HG03135 (cell line): ENCODE data around the gene AHCYL2.
"Not testable (repeated sequence)": the region's sequence is repeated elsewhere in the genome, so short reads cannot be mapped to it uniquely, and the experiment has no call there.

Source experiments
- ATAC-seq: cut with Tn5 transposase; IDR thresholded peaks from one replicate; pipeline ENCODE4 v1.9.1; 2021; ENCODE audit warnings: mild to moderate bottlenecking, moderate library complexity; ENCODE audit not compliant: unreplicated experiment

The AHCYL2 gene

DNA sequence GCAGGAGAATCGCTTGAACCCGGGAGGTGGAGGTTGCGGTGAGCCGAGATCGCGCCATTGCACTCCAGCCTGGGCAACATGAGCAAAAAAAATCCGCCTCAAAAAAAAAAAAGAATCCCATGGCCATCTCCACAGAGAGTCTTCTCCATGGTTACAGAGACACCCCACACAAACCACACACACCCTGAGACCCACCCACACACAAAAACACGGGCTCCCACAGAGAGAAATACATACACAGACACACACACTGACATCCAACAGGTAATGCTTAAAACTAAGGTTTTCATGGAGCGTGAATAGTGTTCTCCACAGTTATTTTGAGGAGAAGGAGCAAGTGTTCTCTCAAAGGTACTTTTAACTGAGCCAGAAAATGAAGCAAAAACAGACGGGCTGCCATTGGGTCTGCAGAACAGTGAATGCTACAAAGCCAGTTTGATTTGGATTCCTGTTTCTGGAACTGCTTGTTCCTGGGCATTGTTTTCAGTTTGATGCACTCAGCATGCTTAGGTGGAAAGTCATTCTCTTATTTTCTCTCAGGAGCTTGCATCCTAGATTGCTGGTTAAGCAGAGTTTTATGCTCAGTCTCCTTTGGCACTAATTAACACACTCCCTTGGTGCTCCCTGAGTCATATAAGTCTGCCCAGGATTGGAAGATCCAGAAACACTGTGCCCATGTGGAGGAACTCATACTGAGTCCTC is 15.4 kb downstream of the AHCYL2 start:
- no peak for ATAC-seq

DNA sequence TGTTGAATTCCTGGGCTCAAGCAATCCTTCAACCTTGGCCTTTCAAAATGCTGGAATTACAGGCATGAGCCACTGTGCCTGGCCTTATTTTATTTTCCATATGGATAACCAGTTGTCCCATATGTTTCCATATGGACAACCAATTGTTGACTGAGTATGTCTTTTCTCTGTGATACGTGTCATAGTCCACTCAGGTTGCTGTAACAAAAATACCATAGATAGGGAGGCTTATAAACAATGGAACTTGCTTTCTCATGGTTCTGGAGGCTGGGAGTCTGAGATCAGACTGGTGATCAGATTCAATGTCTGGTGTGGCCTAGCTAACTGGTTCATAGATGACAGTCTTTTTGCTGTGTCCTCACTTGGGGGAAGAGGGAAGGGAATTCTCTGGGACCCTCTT is 19.4 kb downstream of the AHCYL2 start:
- ATAC-seq = no peak

DNA sequence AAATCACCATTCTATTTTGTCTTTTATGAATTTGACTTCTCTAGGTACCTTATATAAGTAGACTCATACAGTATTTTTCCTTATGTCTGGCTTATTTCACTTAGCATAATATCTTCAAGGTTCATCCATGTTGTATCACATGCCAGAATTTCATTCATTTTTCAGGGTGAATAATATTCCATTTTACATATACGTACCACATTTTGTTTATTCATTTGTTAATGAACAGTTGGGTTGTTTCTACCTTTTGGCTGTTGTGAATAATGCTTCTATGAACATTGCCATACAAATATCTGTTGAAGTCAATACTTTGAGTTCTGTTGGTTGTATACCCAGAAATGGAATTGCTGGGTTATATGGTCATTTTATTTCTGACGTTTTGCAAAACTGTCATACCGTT is 20.7 kb downstream of the AHCYL2 start:
- no peak for ATAC-seq

DNA sequence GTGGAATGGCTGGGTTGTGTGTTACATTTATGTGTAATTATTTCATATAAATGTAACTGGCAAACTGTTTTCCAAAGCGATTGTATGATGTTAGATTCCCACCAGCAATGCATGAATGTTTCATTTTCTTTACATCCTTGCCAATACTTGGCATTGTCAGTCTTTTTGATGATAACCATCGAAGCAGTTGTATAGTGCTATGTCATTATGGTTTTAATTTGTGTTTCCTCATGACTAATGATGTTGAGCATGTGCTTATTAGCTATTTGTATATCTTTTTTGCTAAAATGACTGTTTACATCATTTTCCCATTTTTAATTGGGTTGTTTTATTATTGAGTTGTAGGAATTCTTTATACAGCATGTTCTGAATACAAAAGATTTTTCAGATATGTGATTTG is 22.3 kb downstream of the AHCYL2 start:
- no peak for ATAC-seq

DNA sequence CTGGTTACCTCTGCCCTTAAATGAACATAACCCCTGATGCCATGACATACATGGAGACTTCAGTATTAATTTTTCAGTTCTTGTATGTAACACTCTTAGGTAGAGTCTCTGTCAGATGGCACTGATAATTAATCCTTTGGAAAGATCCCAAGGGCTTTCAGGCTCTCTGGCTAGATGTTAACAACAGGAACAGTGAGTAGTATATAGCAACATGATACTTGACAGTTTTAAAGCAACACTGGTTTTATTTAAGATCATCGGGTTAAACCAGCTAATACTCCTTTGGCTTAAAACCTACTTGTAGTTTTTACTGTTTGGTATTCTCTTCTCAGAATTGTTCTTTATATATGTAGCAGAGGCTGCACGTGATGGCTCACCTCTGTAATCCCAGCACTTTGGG is 27.3 kb downstream of the AHCYL2 start:
- ATAC-seq = no peak

DNA sequence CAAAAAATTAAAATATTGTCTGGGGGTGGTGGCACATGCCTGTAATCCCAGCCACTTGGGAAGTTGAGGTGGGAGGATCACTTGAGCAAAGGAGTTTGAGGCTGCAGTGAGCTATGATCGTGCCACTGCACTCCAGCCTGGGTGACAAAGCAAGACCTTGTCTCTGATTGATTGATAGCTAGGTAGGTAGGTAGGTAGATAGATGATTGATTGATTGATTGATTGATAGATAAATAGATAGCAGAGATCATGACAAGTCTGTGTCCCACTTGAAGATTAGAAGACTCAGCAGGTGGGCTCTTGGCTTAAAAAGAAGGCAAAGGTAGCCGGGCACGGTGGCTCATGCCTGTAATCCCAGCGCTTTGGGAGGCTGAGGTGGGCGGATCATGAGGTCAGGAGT is 27.8 kb downstream of the AHCYL2 start:
- not testable (repeated sequence) for ATAC-seq

DNA sequence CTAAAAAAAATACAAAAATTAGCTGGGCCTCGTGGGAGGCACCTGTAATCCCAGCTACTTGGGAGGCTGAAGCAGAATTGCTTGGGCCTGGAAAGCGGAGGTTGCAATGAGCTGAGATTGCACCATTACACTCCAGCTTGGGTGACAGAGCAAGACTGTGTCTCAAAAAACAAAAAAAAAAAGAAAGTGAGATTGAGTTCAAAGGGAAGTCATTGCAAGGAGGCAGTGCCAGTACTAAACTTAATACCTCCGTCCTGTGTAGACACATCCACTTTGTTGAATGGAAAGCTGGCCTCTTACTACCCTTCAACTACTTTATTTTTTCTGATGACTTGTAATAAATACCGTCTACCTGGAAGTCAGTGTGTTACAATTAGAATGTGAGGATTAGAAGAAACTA is 31.0 kb downstream of the AHCYL2 start:
- ATAC-seq = no peak

DNA sequence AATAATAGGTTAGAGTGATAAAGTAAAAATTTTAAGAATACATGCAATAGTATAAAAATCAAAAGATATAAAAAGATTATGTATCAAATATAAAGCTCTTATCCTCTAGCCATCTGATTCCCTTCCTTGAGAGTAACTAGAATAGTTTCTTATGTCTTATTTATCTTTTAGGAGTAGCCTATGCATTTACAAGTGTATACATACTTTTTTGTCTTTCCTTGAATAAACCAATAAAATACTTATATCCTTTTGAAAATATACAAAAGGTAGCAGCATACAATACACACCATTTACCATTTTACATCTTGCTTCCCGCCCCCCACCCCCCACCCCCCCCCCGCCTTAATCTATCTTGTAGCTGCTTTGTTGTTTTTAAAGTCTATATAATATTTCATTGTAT is 31.4 kb downstream of the AHCYL2 start:
- no peak for ATAC-seq

DNA sequence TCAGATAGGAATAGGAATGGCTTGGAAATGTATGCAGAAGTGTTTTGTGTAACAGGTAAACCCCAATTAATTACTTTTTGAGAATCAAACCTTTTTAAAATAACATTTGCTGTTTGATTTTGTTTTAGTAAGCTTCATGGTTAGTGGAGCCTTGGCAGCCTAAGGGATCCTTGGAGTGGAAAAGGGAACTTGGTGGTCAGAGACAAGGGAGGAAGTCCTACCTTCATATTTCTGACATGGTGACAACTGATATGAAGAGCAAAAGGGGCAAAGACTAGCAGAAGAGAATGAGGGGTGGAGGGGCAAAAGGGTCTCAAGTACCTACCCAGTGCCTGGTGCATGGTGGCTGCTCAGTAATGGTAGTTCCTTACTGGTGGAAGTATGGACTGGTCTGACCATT is 32.3 kb downstream of the AHCYL2 start:
- no peak for ATAC-seq

DNA sequence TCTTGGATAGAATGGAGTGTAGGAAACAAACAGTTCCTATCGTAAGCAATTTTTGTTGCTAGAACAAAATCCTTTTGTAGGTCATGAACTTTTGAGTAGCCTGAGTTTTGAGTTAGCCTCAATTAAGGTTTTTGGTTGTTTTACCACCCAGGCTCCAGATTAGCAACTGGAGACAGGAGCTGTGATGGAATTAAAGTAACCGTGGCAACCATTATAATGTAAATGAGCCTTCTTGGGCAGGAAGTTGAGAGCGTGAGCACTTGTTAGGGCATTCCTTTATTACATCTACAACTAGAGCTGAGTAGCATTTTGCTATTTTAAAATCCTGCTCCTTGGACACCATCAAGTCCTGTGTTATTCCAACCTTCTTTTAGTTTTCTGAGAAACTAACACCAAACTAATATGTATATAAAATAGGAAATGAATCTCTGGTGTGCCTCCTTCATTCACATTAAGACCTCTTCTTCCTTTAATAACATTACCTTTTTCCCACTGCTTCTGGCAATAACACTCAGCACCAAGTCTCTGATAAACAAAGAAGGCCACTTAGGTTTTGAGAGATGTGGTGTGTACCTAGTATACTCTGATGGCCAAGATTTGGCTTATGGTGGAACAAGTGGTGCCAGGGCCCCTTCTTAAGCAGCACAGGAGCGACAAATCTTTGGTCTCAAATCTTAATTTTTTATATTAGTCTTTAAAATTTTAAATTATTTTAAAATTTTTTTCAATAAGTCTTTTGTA is 34.0 kb downstream of the AHCYL2 start:
- no peak for ATAC-seq

DNA sequence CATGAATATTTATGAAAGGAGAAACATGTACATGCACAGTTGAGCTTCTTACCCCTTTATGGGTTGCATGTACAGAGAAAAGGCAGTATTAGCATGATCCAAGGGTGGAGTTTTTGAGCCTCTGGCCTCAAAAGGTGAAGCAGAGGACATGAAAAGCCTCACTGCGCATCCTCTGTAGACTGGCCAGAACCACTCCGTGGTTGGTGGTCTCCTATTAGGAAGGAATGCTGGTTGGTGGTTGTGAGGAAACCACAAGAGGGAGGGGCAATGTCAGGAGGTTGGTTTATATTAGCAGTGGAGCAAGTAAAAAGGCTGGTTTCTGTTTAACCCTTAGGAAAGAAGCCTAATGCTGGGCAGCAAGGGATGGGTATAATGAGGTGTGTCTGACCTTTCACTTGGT is 37.5 kb downstream of the AHCYL2 start:
- no peak for ATAC-seq

DNA sequence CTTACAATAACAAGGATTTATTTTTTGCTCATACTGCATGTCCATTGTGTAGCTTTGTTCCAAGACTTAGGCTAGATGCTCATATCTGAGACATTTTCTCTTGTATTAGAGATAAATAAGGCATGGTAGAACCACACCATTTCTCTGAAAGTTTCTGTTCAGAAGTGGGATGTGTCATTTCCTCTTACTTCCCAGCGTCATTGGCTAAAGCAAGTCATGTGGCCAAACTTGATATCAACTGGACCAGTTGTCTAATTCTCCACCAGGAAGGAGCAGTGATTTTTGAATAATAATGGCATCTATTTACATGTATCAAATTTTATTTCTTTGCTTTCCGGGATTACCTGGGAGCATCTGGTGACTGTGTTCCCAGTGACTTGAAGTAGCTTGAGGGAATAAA is 38.3 kb downstream of the AHCYL2 start:
- no peak for ATAC-seq

DNA sequence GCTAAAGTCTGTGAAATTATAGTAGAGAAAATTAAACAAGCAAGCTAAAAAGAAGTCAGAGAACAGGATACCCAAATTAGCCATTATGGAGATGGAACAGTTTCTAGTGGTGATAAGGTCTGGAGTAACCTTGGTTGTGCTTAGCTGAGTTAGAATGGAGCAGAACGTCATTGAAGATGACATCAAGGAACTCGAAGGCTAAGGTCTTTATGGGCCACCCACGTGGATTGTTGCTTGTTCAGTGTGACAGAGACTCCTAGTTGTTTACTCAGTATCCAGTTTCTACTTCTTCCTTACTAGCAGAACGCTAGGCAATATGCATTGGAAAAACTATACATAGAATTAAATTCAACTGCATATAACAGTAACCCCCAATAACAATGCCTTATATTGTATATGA is 39.7 kb downstream of the AHCYL2 start:
- no peak for ATAC-seq

DNA sequence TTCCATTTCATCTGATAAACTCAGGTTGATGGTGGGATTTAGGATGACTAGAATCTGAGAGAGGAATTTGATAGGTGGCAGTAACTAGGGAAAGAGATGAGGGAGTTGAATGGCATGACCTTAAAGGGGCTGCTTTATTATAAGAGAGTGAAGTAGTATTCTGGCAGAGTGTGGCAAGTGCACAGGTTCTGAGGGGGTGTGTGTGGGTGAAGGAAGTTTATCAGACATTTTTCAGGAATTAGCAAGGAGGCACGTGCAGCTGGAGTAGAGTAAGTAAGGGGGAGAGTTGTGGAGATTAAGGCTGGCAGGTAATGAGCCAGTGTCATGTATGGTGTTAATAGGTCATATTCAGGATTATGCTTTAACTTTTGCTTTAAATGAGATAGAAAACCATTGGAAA is 40.5 kb downstream of the AHCYL2 start:
- no peak for ATAC-seq

DNA sequence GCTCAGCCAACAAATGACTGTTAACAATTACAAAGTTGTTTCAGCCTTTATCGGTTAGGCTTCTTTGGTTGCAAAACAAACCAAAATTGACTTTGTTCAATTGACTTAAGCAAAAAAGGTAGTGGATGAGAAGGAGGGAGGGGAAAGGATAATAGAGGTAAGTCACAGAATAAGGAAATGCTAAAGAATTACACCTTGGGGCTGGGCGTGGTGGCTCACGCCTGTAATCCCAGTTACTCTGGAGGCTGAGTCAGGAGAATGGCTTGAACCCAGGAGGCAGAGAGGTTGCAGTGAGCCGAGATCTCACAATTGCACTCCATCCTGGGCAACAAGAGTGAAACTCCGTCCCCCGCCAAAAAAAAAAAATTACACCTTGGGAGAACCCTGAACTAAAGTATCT is 41.4 kb downstream of the AHCYL2 start:
- ATAC-seq = no peak

DNA sequence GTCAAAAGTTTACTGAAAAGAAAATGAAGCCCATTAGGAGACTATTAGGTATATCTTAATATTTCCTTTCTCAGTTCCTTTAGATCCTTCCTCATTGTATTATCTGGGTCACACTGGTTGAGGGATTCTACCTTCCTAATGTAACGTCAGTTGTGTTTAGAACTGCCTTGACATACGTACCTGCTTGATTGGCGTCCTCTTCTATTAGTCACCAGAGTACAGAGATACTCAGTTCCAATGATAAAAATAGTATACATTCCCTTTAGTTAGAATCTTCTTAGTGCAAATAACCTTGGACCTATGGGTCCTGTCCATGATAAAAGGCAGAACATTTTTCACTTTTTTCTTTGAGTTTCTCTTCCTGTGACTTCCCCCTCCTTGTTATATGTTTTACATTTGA is 45.2 kb downstream of the AHCYL2 start:
- no peak for ATAC-seq

DNA sequence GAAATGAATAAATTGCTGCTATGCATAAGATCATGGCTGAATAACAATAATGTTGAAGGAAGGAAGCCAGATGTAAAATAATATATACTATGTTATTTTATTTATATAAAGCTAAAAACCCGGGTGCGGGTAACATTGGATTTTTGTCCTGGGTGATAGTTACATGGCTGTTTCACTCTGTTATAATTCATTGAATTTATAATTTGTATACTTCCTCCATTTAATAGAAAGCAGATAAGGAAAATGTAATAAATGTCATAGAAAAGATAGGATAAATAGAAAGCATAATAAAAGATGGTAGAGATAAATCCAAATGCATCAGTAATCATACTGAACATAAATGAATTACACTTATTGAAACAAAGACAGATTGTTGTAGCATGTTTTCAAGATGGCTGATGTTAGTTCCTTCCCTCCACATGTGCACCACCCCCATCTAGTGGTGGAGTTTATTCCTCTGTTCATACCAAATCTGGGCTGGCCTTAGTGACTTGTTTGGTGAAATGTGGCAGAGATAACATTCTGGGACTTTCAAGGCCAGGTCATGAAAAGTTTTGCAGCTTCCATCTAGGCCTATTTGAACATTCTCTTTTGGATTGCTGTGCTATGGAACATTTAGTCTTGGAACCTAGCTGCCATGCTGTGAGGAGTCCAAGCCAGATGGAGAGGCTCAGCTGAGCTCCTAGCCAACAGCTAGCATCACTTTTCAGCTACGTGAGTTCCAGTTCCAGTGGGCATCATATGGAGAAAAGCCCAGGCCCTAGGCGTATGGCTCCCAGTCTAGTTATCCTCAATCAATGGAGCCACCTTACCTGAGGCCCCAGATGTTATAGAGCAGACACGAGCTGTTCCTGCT is 46.9 kb downstream of the AHCYL2 start:
- no peak for ATAC-seq

DNA sequence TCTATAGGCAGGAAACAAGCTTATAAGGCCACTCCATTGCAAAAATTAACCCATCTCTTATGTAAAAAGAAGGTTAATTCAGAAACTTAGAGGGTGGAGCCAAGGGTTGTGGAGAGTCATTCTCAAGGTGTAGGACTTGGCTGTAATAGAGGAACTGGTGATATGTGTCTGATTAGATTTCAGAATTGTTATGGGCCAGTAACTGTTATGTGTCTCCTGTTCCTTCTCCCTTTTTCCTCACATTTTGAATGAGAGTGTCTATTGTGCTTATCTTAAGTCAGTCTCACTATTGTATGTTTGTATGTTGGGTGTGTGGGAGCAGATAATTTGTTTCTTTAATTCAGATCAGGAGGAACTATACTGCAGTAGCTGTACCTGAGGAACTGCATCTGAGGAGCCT is 49.1 kb downstream of the AHCYL2 start:
- ATAC-seq = no peak

DNA sequence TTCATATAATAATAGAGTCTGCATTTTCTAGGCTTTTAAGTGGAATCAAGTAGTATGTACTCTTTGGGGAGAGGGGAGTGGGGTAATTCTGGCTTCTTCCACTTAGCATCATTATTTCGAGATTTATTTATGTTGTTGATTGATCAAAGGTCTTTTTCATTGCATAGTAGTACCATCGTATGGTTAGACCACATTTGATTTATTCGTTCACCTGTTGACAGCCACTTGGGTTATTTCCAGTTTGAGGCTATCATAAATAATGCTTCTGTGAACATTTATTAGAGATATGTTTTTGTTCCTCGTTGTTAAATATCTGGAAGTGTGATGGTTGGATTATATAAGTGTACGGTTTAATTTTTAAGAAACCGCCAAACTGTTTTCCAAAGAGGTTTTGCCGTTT is 52.8 kb downstream of the AHCYL2 start:
- ATAC-seq = no peak

DNA sequence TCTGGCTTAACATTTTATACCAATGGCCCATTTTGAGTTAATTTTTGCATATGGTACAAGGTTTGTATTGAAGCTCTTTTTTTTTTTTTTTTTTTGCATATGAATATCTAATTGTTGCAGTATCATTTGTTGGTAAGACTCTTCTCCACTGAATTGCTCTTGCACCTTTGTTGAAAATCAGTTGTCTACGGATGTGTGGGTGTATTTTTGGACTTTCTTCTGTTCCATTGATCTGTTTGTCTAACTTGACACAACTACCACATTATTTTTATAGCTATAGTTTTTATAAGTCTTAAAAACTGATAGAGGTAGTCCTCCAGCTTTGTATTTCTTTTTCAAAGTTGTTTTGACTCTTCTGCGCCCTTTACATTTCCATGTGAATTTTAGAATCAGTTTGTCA is 53.9 kb downstream of the AHCYL2 start:
- no peak for ATAC-seq

DNA sequence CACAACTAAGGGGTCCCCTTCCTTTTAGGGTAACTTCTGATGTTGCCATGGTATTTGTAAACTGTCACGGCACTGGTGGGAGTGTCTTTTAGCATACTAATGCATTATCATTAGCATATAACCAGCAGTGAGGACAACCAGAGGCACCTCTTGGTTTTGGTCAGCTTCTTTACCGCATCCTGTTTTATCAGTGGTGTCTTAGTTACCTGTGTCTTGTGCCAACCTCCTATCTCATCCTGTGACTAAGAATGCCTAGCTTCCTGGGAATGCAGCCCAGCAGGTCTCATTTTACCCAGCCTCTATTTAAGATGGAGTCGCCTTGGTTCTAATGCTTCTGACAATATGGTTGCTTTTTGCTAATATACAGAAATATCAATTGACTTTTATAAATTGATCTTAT is 54.9 kb downstream of the AHCYL2 start:
- ATAC-seq = no peak

DNA sequence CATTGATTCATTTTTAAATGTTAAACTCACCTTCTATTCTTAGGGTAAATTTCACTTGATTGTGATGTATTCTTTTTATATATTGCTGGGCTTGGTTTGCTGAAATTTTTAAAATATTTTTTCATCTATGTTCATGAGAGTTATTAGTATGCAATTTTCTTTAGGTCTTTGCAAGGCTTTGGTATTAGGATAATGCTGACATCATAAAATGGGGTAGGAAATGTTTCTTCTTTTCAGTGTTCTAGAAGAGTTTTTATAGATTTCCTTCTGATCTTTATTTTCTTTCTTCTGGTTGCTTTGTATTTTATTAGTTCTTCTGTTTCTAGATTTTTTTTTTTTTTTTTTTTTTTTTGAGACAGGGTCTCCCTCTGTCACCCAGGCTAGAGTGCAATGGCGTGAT is 56.3 kb downstream of the AHCYL2 start:
- no peak for ATAC-seq
